Tibial nerve (tissue), 4 donors: ENCODE measurements around the gene UCP2.

ENCODE experiments used
- EP300 ChIP-seq, 2 donors: sonication (generic); formaldehyde crosslinking; IDR thresholded peaks; one replicate each; pipeline ENCODE4 v1.6.1; 2017; ENCODE audit warnings: antibody characterized with exemption in 2 of 2, mild to moderate bottlenecking in 1 of 2
- POLR2A ChIP-seq, 2 donors: fragments of 450-650 bp; IDR thresholded peaks; one replicate each; pipeline ENCODE4 v1.6.1; 2017; ENCODE audit warnings: antibody characterized with exemption in 2 of 2, mild to moderate bottlenecking in 2 of 2, moderate library complexity in 2 of 2
- TF ChIP-seq, protein P1 (sequence below), 5 experiments: fragments of 200-600 bp in 3 of 5; fragments of 450-650 bp in 2 of 5; sonication (generic) in 3 of 5; IDR thresholded peaks; one replicate each; pipeline ENCODE4 v1.5.1; 2016 to 2019; ENCODE audit warnings: antibody characterized with exemption in 5 of 5, mild to moderate bottlenecking in 3 of 5, moderate library complexity in 2 of 5

DNA sequence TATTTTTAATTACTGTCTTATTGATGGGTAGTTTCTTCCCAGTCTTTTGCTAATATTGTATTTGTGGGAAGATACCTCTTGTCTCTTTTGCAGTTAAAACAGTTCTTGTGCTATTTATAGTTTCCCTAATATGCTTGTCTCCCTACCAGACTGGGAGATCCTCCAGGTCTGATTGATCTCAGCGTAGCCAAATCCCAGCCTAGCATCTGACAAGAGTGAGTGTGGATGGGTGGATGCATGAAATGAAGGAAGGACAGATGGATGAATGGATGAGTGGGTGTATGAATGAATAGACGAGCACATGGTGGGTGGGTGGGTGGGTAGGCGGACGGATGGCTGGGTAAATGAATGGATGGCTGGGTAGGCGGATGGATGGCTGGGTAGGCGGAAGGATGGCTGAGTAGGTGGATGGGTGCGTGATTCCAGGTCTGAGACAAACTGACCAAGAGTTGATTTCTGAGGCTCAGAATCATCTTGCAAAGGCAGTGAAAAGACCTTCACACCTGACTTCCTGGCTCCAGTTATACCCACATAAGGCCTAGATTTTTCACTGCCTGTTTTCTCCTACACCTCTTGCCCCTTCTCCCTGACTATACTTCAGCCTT lies 20.4 kb downstream of the UCP2 start:
- TF ChIP-seq, protein P1, sequence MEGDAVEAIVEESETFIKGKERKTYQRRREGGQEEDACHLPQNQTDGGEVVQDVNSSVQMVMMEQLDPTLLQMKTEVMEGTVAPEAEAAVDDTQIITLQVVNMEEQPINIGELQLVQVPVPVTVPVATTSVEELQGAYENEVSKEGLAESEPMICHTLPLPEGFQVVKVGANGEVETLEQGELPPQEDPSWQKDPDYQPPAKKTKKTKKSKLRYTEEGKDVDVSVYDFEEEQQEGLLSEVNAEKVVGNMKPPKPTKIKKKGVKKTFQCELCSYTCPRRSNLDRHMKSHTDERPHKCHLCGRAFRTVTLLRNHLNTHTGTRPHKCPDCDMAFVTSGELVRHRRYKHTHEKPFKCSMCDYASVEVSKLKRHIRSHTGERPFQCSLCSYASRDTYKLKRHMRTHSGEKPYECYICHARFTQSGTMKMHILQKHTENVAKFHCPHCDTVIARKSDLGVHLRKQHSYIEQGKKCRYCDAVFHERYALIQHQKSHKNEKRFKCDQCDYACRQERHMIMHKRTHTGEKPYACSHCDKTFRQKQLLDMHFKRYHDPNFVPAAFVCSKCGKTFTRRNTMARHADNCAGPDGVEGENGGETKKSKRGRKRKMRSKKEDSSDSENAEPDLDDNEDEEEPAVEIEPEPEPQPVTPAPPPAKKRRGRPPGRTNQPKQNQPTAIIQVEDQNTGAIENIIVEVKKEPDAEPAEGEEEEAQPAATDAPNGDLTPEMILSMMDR (IDR thresholded peaks at IDR 0.05), result no peak
- no peak for TF ChIP-seq POLR2A (IDR thresholded peaks at IDR 0.05)
- TF ChIP-seq EP300 (IDR thresholded peaks at IDR 0.05), result no peak
